Esophagus squamous epithelium (tissue), 4 donors: Measurements from ENCODE around the gene TYK2.

Source experiments
- POLR2A ChIP-seq, 4 donors: fragments of 450-650 bp; IDR thresholded peaks; one replicate each; pipeline ENCODE4 v1.6.1; 2017; ENCODE audit warnings: antibody characterized with exemption in 4 of 4, mild to moderate bottlenecking in 4 of 4, moderate library complexity in 3 of 4
- TF ChIP-seq, protein P1 (sequence below), 6 experiments: fragments of 450-650 bp in 4 of 6; fragments of 200-600 bp in 2 of 6; sonication (generic) in 2 of 6; IDR thresholded peaks; one replicate each; pipeline ENCODE4 v1.5.1; 2016 to 2019; ENCODE audit warnings: antibody characterized with exemption in 6 of 6, mild to moderate bottlenecking in 4 of 6, moderate library complexity in 4 of 6

DNA sequence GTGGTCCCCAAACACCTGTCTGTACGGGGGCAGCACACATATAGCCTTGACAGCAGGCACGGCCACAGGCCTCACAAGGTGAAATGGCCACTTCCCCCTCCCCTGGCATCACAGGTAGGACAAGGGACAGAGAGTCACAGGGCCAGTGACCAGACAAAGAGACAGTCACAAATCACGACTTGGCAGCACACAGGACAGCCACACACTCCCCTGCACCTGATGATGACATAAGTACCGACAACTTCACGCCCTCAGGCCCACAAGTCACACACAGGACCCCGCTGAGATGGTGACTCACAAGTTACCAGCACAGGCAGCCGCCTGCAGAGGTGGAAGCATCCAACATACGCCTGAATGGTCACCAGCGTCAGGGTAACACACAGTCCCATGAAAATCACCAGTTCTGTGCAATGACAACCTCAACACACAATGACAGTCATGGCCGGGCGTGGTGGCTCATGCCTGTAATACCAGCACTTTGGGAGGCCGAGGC lies 16.5 kb downstream of the TYK2 start:
- TF ChIP-seq, protein P1, sequence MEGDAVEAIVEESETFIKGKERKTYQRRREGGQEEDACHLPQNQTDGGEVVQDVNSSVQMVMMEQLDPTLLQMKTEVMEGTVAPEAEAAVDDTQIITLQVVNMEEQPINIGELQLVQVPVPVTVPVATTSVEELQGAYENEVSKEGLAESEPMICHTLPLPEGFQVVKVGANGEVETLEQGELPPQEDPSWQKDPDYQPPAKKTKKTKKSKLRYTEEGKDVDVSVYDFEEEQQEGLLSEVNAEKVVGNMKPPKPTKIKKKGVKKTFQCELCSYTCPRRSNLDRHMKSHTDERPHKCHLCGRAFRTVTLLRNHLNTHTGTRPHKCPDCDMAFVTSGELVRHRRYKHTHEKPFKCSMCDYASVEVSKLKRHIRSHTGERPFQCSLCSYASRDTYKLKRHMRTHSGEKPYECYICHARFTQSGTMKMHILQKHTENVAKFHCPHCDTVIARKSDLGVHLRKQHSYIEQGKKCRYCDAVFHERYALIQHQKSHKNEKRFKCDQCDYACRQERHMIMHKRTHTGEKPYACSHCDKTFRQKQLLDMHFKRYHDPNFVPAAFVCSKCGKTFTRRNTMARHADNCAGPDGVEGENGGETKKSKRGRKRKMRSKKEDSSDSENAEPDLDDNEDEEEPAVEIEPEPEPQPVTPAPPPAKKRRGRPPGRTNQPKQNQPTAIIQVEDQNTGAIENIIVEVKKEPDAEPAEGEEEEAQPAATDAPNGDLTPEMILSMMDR (IDR thresholded peaks at IDR 0.05): no peak
- TF ChIP-seq POLR2A (IDR thresholded peaks at IDR 0.05): no peak
